Hematopoietic multipotent progenitor cell (in vitro differentiated cells): ENCODE measurements around the gene ORMDL3. TPM values are rescaled to one million over a fixed set of nuclear protein-coding genes. Genes with fewer than 3 reads are reported as not detected.
A peak's percentile ranks its signal among the peaks of the same experiment; 100 is the strongest.
"Not testable (repeated sequence)": the region's sequence is repeated elsewhere in the genome, so short reads cannot be mapped to it uniquely, and the experiment has no call there.

Source experiments
- DNase-seq, 3 donors: peaks; one replicate each; pipeline ENCODE4 v3.0.0-alpha.2; 2011 to 2015; ENCODE audit warnings: low read depth in 2 of 3, low spot score in 2 of 3
- total RNA-seq: library from RNA; depleted of rRNA; stranded (reverse); fragments of >200 nt; gene quantifications from one replicate; pipeline ENCODE4 v1.2.3, GENCODE V29; 2012

The ORMDL3 gene
- total RNA-seq, 1 donor, result 39.3 TPM

GRCh38 chr17:39925282-39926134, 1.9 kb downstream of the ORMDL3 start:
- no peak for DNase-seq

GRCh38 chr17:39924691-39925055, 2.7 kb downstream of the ORMDL3 start:
- no peak for DNase-seq

- DNase-seq, result no peak
Measured at GRCh38 chr17:39923836-39924690, 3.3 kb downstream of the ORMDL3 start.

- DNase-seq, result no peak
Measured at GRCh38 chr17:39923230-39923629, 4.2 kb downstream of the ORMDL3 start.

- DNase-seq, result no peak
Measured at GRCh38 chr17:39922006-39922405, 5.4 kb downstream of the ORMDL3 start.

GRCh38 chr17:39921323-39921722, 6.1 kb downstream of the ORMDL3 start:
- peak in 2 of 3 donors; percentile 16 to 42 for DNase-seq

- DNase-seq, result peak in 2 of 3 donors; percentile 21 to 42
Measured at GRCh38 chr17:39920218-39921210, 6.9 kb downstream of the ORMDL3 start.

GRCh38 chr17:39919087-39919683, 8.2 kb downstream of the ORMDL3 start:
- no peak for DNase-seq

GRCh38 chr17:39916918-39917317, 10.5 kb downstream of the ORMDL3 start:
- no peak for DNase-seq

GRCh38 chr17:39915559-39915958, 11.8 kb downstream of the ORMDL3 start:
- DNase-seq, result no peak

GRCh38 chr17:39913989-39914388, 13.4 kb downstream of the ORMDL3 start:
- DNase-seq, result no peak

- no peak for DNase-seq
Measured at GRCh38 chr17:39908789-39909352, 18.5 kb downstream of the ORMDL3 start.

- no peak for DNase-seq
Measured at GRCh38 chr17:39904990-39905288, 22.5 kb downstream of the ORMDL3 start.

GRCh38 chr17:39903158-39903884, 24.1 kb downstream of the ORMDL3 start:
- peak in 2 of 3 donors; percentile 44 to 69 for DNase-seq

- DNase-seq, result not testable (repeated sequence)
Measured at GRCh38 chr17:39902027-39902426, 25.4 kb downstream of the ORMDL3 start.

GRCh38 chr17:39899215-39899614, 28.2 kb downstream of the ORMDL3 start:
- no peak for DNase-seq

GRCh38 chr17:39898088-39898487, 29.3 kb downstream of the ORMDL3 start:
- DNase-seq, result no peak

GRCh38 chr17:39894681-39895376, 32.6 kb downstream of the ORMDL3 start:
- no peak for DNase-seq

GRCh38 chr17:39889200-39889599, 38.2 kb downstream of the ORMDL3 start:
- no peak for DNase-seq
